ENCODE results near the gene ANKS1A.
"Not testable (repeated sequence)": the region's sequence is repeated elsewhere in the genome, so short reads cannot be mapped to it uniquely, and the experiment has no call there.

ANKS1A gene

DNA sequence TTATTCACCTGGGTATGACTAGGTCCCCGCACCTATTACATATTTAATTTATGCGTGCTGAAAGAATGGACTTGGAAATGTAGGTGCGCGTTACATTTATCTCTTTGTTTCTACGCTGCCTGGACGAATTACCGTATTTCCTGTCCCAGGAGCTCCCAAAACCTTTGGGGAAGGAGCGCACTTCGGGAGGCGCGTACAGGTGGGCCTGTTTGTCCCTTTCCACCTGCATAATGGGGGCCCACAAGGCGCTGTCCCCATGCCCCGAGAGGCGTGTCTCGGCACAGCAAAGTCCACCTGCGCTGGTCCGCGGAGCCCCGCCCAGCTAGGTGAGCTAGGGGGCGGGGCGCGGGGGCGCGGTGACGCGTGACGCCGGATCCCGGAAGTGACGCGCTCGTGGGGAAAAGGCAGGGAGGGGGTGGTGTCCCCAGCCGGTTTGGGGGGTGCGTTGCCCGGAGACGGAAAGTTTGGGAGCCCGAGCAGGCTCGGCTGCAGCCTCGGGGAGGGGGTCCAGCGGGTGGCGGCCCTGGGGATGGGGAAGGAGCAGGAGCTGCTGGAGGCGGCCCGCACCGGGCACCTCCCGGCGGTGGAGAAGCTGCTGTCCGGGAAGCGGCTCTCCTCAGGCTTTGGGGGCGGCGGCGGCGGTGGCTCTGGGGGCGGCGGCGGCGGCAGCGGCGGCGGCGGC lies at the start of gene ANKS1A:
Gene ANKS1A (plus strand): TSS at position 382 of the 682 bp plus-strand sequence. CDS start 148 bp downstream, at position 530.
- peak; percentile 97 for DNase-seq

DNA sequence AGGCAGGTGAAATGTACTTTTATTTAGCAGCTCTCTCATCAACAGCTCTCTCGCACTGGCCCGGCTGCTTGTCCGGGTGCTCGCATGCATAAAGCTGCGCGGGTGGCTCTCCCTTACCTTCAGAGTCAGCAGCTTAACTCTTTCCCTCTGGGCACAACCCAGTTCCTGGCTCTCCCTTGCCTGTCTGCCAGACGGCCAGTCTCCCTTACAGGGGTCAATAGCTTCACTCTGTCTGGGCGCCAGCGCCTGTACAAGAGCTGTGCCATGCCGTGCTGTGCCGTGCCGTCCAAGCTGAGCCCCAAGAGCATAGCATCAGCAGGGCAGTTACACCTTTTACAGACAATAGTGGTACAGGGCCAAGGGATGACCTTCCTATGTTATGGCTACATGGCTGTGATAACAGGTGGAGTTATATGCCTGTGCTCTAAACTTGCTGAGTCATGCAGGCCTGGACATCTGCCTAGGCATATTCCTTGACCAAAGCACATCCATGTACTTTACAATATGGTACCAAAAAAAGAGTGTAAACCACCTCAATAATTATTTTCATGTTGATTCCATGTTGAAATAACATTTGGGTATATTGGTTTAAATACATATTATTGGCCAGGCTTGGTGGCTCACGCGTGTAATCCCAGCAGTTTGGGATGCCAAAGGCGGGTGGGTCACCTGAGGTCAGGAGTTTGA lies 49.2 kb upstream of the ANKS1A start:
- DNase-seq: no peak

GRCh38 chr6:34849066-34849465 lies 40.0 kb upstream of the ANKS1A start:
- not testable (repeated sequence) for DNase-seq

DNA sequence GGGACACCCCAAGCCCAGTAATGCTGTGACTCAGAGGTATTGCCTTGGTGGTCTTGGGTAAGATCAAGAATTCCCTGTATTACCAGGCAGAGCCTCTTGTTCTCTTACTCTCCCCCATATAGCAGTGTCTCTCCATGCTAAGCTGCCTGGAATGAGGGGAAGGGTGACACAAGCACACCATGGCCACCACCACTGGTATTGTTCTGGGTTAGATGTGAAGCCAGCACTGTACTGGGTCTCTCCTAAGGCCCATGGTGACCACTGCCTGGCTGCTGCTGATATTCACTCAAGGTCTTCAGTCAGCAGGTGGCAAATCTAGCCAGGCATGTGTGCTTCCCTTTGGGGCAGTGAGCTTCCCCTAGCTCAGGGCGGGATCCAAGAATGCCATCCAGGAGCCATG lies 37.7 kb upstream of the ANKS1A start:
- no peak for DNase-seq

GRCh38 chr6:34852406-34853085 lies 36.5 kb upstream of the ANKS1A start:
- no peak for DNase-seq

GRCh38 chr6:34855463-34855862 lies 33.6 kb upstream of the ANKS1A start:
- no peak for DNase-seq

GRCh38 chr6:34858681-34859080 lies 30.4 kb upstream of the ANKS1A start:
- DNase-seq: no peak

- no peak for DNase-seq
These were observed 29.1 kb upstream of the ANKS1A start for GRCh38 chr6:34859951-34860350.

- no peak for DNase-seq
These were observed 28.3 kb upstream of the ANKS1A start for GRCh38 chr6:34860776-34861175.

DNA sequence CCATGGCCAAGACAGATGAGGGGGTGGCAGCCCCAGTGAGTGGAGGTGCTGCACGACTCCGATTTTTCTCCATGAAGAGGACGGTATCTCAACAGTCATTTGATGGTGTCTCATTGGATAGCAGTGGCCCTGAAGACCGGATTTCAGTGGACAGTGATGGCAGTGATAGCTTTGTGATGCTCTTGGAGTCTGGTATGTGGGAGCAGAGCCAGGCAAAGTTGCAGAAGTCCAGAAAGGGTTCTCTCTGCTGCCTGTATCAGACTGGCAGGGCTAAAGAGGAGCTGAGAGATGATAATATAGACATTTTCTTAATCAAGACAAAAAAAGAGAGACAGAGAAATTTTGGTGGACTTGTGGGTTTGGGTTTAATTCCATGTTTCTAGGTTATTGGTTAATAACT lies 25.0 kb upstream of the ANKS1A start:
- no peak for DNase-seq

- DNase-seq: no peak
These were observed 23.9 kb upstream of the ANKS1A start for GRCh38 chr6:34865107-34865506.

- no peak for DNase-seq
These were observed 22.5 kb upstream of the ANKS1A start for GRCh38 chr6:34866509-34866908.

DNA sequence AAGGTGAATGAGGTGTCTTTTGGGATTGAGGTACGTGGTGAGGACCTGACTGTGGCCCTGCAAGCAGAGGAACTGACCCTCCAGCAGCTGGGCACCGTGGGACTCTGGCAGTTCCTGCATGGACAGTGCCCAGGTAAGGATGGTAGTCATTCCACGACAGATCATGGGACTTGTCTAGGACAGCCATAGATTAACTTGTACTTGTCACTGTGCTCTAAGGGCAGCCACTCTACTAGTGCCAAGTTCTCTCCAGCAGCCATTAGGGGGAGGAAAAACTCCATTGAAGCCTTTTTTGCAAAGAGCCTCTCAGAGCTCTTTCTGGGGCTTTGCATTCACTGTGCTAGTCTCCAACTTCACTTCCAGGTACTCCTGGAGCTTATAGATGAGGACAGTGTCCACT lies 21.6 kb upstream of the ANKS1A start:
- no peak for DNase-seq

- no peak for DNase-seq
These were observed 17.2 kb upstream of the ANKS1A start for GRCh38 chr6:34871853-34872252.

DNA sequence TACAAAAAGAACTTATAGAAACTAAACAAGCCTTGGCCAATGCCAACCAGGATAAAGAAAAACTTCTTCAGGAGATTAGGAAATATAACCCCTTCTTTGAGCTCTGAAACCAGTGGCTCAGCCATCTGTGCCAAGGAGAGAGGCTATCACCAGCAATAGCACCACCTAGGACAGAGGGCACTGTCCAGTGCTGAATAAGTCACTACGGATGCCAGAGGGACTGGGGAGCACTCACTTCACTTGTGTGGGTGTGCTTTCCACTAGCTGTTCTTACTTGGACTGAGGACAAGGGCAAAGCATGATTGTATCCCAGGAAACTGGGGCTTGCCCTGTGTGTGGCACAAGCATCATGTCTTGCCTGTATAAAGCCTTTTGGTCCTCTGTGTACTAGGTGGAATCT lies 16.7 kb upstream of the ANKS1A start:
- no peak for DNase-seq

- no peak for DNase-seq
These were observed 13.5 kb upstream of the ANKS1A start for GRCh38 chr6:34875292-34876213.

DNA sequence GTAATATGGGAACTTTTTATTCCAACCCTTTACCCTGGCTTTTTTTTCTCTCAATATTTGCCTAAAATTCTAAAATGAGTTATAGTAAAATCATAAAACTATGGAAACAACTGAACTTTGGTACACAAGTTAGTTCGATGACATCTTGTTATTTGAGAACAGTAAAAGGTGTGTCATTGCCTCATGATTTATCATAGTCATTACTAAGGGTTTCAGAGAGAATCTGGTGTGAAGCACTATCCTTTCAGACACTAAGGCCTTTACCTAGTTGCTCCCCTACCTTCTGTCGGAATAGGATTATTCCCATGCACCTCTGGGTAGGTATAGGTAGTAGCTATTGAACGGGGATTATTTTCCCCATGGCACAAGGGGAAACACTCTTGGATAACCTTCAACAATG lies 12.6 kb upstream of the ANKS1A start:
- DNase-seq: no peak

DNA sequence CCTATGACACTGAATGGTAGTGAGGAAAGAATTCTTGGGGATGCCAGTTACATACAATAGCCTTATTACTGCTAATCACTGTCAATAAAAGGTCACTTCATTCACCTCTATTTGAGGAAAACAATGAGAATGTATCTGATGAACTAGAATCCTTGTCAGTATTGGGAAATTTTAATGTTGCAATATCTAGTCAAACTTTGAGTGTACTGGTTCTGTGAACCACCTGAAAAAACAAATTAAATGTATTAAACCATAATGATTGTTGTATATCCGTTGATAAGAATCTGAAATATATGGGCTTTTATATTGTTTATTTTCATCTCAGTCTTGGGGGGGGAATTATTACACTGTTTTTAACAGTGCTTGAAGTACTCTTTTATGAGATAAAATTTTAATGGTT lies 11.8 kb upstream of the ANKS1A start:
- no peak for DNase-seq

DNA sequence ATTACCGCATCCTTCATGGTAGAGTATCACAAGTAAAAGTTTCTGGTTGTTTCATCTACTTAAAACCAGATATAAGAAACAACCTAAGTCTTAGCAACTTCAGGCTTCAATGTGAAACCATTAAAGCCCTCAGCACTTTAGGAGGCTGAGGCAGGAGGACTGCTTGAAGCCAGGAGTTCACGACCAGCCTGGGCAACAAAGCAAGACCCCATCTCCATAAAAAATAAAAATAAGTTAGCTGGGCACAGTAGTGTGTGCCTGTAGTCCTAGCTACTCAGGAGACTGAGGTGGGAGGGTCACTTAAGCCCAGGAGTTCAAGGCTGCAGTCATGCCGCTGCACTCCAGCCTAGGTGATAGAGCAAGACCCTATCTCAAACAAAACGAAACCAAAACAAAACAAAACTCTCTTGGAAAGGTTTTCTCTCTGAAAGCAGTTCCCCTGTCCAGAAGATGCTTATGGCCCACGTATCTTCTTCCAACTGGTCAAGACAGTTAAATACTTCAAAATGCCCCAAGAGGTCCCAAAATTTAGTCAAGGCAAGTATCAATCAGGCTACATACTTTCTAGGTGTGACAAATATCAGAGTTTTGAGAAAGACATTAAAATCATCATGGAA lies 11.1 kb upstream of the ANKS1A start:
- DNase-seq: no peak

GRCh38 chr6:34884073-34884472 lies 5.0 kb upstream of the ANKS1A start:
- DNase-seq: not testable (repeated sequence)

GRCh38 chr6:34884996-34885395 lies 4.1 kb upstream of the ANKS1A start:
- no peak for DNase-seq

DNA sequence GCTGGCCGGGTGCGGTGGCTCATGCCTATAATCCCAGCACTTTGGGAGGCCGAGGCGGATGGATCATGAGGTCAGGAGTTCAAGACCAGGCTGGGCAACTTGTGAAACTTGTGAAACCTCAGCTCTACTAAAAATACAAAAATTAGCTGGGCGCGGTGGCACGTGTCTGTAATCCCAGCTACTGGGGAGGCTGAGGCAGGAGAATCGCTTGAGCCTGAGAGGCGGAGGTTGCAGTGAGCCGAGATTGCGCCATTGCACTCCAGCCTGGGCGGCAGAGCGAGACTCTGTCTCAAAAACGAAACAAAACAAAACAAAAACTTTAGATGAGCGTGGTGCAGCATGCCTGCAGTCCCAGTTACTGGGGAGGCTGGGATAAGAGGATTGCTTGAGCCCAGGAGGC lies 3.2 kb upstream of the ANKS1A start:
- DNase-seq: not testable (repeated sequence)

Data from stimulated activated CD8-positive, alpha-beta memory T cell treated with anti-CD3 and anti-CD28 coated beads, Interleukin-4, amount 100 ng/mL, for 48 hours (primary cell).